WERI-Rb-1 (cell line): ENCODE results near the gene SFTPB.

Experiments used
- DNase-seq: peaks from one replicate; pipeline ENCODE4 v3.0.0-alpha.2; 2020
- H3K27ac ChIP-seq: fragments of 250-450 bp; sonication (Bioruptor Pico); 2 replicates; pipeline ENCODE4 v1.5.1; 2020; ENCODE audit warnings: mild to moderate bottlenecking, moderate library complexity
- H3K27me3 ChIP-seq: fragments of 250-450 bp; sonication (Bioruptor Pico); 2 replicates; pipeline ENCODE4 v1.5.1; 2021; ENCODE audit warnings: mild to moderate bottlenecking, low read depth, moderate library complexity; ENCODE audit not compliant: insufficient read depth, severe bottlenecking
- H3K36me3 ChIP-seq: fragments of 250-450 bp; sonication (Bioruptor Pico); 2 replicates; pipeline ENCODE4 v1.5.1; 2020; ENCODE audit warnings: mild to moderate bottlenecking, moderate library complexity
- H3K4me3 ChIP-seq: 2 replicates; pipeline ENCODE4 v1.5.1; 2011; ENCODE audit warnings: low read depth, mild to moderate bottlenecking, control low read depth, low read length
- H3K9me3 ChIP-seq: fragments of 250-450 bp; sonication (Bioruptor Pico); 2 replicates; pipeline ENCODE4 v1.5.1; 2021; ENCODE audit warnings: mild to moderate bottlenecking, moderate library complexity; ENCODE audit not compliant: severe bottlenecking
- TF ChIP-seq, protein P1 (sequence below): IDR thresholded peaks from 2 replicates; pipeline ENCODE4 v1.5.1; 2011; ENCODE audit warnings: low read depth, mild to moderate bottlenecking, control low read depth, inconsistent platforms, low read length

The SFTPB gene

GRCh38 chr2:85642725-85643124 lies 25.3 kb downstream of the SFTPB start:
- no peak overlapping the region for H3K4me3 ChIP-seq
- TF ChIP-seq, protein P1, sequence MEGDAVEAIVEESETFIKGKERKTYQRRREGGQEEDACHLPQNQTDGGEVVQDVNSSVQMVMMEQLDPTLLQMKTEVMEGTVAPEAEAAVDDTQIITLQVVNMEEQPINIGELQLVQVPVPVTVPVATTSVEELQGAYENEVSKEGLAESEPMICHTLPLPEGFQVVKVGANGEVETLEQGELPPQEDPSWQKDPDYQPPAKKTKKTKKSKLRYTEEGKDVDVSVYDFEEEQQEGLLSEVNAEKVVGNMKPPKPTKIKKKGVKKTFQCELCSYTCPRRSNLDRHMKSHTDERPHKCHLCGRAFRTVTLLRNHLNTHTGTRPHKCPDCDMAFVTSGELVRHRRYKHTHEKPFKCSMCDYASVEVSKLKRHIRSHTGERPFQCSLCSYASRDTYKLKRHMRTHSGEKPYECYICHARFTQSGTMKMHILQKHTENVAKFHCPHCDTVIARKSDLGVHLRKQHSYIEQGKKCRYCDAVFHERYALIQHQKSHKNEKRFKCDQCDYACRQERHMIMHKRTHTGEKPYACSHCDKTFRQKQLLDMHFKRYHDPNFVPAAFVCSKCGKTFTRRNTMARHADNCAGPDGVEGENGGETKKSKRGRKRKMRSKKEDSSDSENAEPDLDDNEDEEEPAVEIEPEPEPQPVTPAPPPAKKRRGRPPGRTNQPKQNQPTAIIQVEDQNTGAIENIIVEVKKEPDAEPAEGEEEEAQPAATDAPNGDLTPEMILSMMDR = no peak
- H3K9me3 ChIP-seq = no peaks in the 10 kb centered on the region
- H3K27ac ChIP-seq = no peak overlapping the region
- no peaks in the 10 kb centered on the region for H3K27me3 ChIP-seq
- no peak for DNase-seq
- H3K36me3 ChIP-seq = peaks cover 97% of the 10 kb centered on the region

GRCh38 chr2:85635636-85636035 lies 32.4 kb downstream of the SFTPB start:
- peaks cover 97% of the 10 kb centered on the region for H3K36me3 ChIP-seq
- no peak overlapping the region for H3K27ac ChIP-seq
- no peak for DNase-seq
- no peaks in the 10 kb centered on the region for H3K27me3 ChIP-seq
- TF ChIP-seq, protein P1 = no peak
- H3K9me3 ChIP-seq = no peaks in the 10 kb centered on the region
- no peak overlapping the region for H3K4me3 ChIP-seq

GRCh38 chr2:85635011-85635410 lies 33.0 kb downstream of the SFTPB start:
- Histone ChIP-seq H3K9me3 (no peaks in the 10 kb centered on the region), H3K27ac (no peak overlapping the region), H3K36me3 (peaks cover 97% of the 10 kb centered on the region), H3K4me3 (no peak overlapping the region), H3K27me3 (no peaks in the 10 kb centered on the region)
- TF ChIP-seq, protein P1 = no peak
- no peak for DNase-seq

DNA sequence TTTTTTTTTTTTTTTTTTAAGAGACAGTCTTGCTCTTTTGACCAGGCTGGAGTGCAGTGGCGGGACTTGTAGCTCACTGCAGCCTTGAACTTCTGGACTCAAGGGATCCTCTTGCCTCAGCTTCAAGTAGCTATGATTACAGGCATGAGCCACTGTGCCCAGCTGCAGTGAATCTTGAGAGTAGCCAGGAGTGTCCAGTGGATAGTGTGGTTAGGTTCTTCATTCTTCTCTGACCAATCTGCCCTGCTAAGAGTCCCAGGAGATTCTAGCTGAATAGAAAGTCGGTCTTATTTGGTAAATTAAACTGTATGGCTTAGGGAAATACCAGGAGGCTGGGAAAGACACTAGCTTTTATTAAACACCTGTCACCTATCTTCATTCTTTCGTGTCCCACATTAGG lies 36.7 kb downstream of the SFTPB start:
- Histone ChIP-seq H3K36me3 (peaks cover 91% of the 10 kb centered on the region), H3K4me3 (no peak overlapping the region), H3K27me3 (no peaks in the 10 kb centered on the region), H3K9me3 (no peaks in the 10 kb centered on the region), H3K27ac (no peak overlapping the region)
- TF ChIP-seq, protein P1 = no peak
- no peak for DNase-seq

DNA sequence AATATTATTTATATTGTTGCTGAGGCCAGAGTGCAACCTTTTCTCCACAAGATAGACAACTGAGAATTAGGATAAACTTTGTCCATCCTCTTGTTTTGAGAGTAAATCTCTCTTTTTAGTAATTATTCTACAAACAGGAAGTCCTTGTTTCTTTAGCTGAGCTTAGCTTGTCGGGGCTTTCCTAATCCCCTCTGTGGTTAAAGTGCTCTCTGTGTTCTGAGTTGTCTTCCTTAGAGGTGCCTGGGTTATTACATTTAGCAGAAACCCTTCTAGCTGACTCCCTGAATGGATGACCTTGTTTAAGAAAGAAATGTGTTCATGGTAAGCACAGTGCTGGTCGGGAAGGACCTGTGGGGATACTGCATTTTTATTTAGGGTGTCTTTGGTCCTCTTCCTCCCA lies 39.3 kb downstream of the SFTPB start:
- DNase-seq = no peak
- TF ChIP-seq, protein P1 = no peak
- Histone ChIP-seq H3K27ac (no peak overlapping the region), H3K9me3 (no peaks in the 10 kb centered on the region), H3K36me3 (peaks cover 91% of the 10 kb centered on the region), H3K4me3 (no peak overlapping the region), H3K27me3 (no peaks in the 10 kb centered on the region)

DNA sequence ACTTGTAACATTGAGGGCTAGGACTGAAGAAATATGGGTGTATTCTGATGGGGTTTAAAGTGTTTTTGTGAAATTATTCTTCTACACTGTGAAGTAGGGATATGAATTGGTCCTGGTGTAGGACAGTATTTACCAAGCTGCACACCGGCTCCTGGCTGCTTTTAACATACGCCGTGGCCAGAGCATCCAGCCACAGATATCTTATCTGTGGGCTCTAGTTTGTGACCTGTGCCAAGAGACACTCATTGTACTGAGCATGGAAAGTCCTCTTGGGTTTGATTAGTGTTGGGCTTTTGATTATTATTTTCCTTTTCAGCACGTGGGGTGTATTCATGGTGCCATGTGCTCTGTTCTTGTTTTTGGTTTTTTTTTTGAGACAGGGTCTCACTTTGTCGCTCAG lies 44.0 kb downstream of the SFTPB start:
- Histone ChIP-seq H3K36me3 (peaks cover 89% of the 10 kb centered on the region), H3K9me3 (no peaks in the 10 kb centered on the region), H3K27me3 (no peaks in the 10 kb centered on the region), H3K4me3 (no peak overlapping the region), H3K27ac (no peak overlapping the region)
- TF ChIP-seq, protein P1 = no peak
- no peak for DNase-seq
